Uterus (tissue), 4 donors: ENCODE results near the gene P3H2. TPM values are rescaled to one million over a fixed set of nuclear protein-coding genes. Genes with fewer than 3 reads are reported as not detected.

Experiments used
- DNase-seq, 2 donors: peaks; one replicate each; pipeline ENCODE4 v3.0.0-alpha.2; 2019 to 2020
- H3K27ac ChIP-seq, 2 donors: fragments of 200-600 bp; sonication (generic); 1 replicate in 1 of 2; 2 replicates in 1 of 2; pipeline ENCODE4 v1.5.1; 2016 to 2018
- H3K27me3 ChIP-seq, 2 donors: fragments of 200-600 bp; sonication (generic); one replicate each; pipeline ENCODE4 v1.5.1; 2018 to 2019; ENCODE audit warnings: control low read depth in 1 of 2
- H3K36me3 ChIP-seq, 2 donors: fragments of 200-600 bp; sonication (generic); one replicate each; pipeline ENCODE4 v1.5.1; 2019; ENCODE audit warnings: control low read depth in 1 of 2
- H3K4me1 ChIP-seq, 2 donors: fragments of 200-600 bp; sonication (generic); one replicate each; pipeline ENCODE4 v1.5.1; 2018 to 2019; ENCODE audit warnings: control low read depth in 1 of 2
- H3K4me3 ChIP-seq, 2 donors: fragments of 200-600 bp; sonication (generic); 1 replicate in 1 of 2; 2 replicates in 1 of 2; pipeline ENCODE4 v1.5.1; 2018 to 2019; ENCODE audit warnings: mild to moderate bottlenecking in 1 of 2
- H3K9me3 ChIP-seq, 2 donors: fragments of 200-600 bp; sonication (generic); one replicate each; pipeline ENCODE4 v1.5.1; 2019; ENCODE audit warnings: control low read depth in 1 of 2
- CTCF ChIP-seq, 4 experiments: fragments of 200-600 bp in 2 of 4; fragments of 450-650 bp in 2 of 4; sonication (generic) in 2 of 4; IDR thresholded peaks; one replicate each; pipeline ENCODE4 v1.5.1; 2016 to 2019; ENCODE audit warnings: antibody characterized with exemption in 4 of 4, mild to moderate bottlenecking in 2 of 4, moderate library complexity in 1 of 4
- POLR2A ChIP-seq, 2 donors: fragments of 450-650 bp; IDR thresholded peaks; one replicate each; pipeline ENCODE4 v1.6.1; 2016; ENCODE audit warnings: antibody characterized with exemption in 2 of 2, mild to moderate bottlenecking in 1 of 2, moderate library complexity in 1 of 2
- intact Hi-C: fragments of 100-400 bp; cut with DNase I; formaldehyde crosslinking; loops from one replicate; pipeline ENCODE4 v1.15.1; 2023; ENCODE audit warnings: low total_unique reads
- total RNA-seq, 4 donors: library from RNA; depleted of rRNA in 3 of 4; stranded (reverse); fragments of >200 nt in 3 of 4; gene quantifications; one replicate each; pipeline versions ENCODE4 v1.1.0 to v1.2.4, GENCODE V29; 2014 to 2023
- donor health status: DM: yes; HTN: yes; CAD: no.

The P3H2 gene
- total RNA-seq, 4 donors from 2014 or later, result 12.6 to 441 (median 30.6) TPM

- Histone ChIP-seq H3K36me3 (no peaks in the 10 kb centered on the region), H3K4me1 (no peaks in the 10 kb centered on the region), H3K4me3 (no peak overlapping the region), H3K27ac (no peak overlapping the region), H3K27me3 (no peaks in the 10 kb centered on the region), H3K9me3 (no peaks in the 10 kb centered on the region)
- no peak for DNase-seq
- TF ChIP-seq POLR2A (IDR thresholded peaks at IDR 0.05) (no peak), CTCF (IDR thresholded peaks at IDR 0.05) (no peak)
- intact Hi-C loops, result no loop called here
Measured at GRCh38 chr3:189948724-189949045, 172.0 kb downstream of the P3H2 start.

GRCh38 chr3:189947948-189948723 lies 172.6 kb downstream of the P3H2 start:
- DNase-seq, result no peak
- Histone ChIP-seq H3K27me3 (no peaks in the 10 kb centered on the region), H3K27ac (no peak overlapping the region), H3K4me1 (no peaks in the 10 kb centered on the region), H3K9me3 (no peaks in the 10 kb centered on the region), H3K36me3 (no peaks in the 10 kb centered on the region), H3K4me3 (no peak overlapping the region)
- intact Hi-C loops, result no loop called here
- peak in 3 of 4 experiments; percentile 17 to 29 (median 24) for TF ChIP-seq CTCF (IDR thresholded peaks at IDR 0.05)
- no peak for TF ChIP-seq POLR2A (IDR thresholded peaks at IDR 0.05)

- H3K4me1 ChIP-seq, result no peaks in the 10 kb centered on the region
- DNase-seq, result no peak
- no peaks in the 10 kb centered on the region for H3K36me3 ChIP-seq
- no peak for TF ChIP-seq POLR2A (IDR thresholded peaks at IDR 0.05)
- TF ChIP-seq CTCF (IDR thresholded peaks at IDR 0.05), result no peak
- H3K9me3 ChIP-seq, result no peaks in the 10 kb centered on the region
- intact Hi-C loops, result no loop called here
- no peaks in the 10 kb centered on the region for H3K27me3 ChIP-seq
- H3K27ac ChIP-seq, result no peak overlapping the region
- no peak overlapping the region for H3K4me3 ChIP-seq
Measured at GRCh38 chr3:189947068-189947467, 173.6 kb downstream of the P3H2 start.

- TF ChIP-seq POLR2A (IDR thresholded peaks at IDR 0.05) (no peak), CTCF (IDR thresholded peaks at IDR 0.05) (no peak)
- Histone ChIP-seq H3K9me3 (no peaks in the 10 kb centered on the region), H3K27me3 (no peaks in the 10 kb centered on the region), H3K4me1 (no peaks in the 10 kb centered on the region), H3K36me3 (no peaks in the 10 kb centered on the region), H3K27ac (no peak overlapping the region), H3K4me3 (no peak overlapping the region)
- no peak for DNase-seq
- intact Hi-C loops, result no loop called here
Measured at GRCh38 chr3:189945935-189946709, 174.6 kb downstream of the P3H2 start.
